ENCODE results near the gene ALDH18A1. TPM values are rescaled to one million over a fixed set of nuclear protein-coding genes. Genes with fewer than 3 reads are reported as not detected.

The ALDH18A1 gene
- total RNA-seq, 1 donor from 2014 or later, result 104 TPM

DNA sequence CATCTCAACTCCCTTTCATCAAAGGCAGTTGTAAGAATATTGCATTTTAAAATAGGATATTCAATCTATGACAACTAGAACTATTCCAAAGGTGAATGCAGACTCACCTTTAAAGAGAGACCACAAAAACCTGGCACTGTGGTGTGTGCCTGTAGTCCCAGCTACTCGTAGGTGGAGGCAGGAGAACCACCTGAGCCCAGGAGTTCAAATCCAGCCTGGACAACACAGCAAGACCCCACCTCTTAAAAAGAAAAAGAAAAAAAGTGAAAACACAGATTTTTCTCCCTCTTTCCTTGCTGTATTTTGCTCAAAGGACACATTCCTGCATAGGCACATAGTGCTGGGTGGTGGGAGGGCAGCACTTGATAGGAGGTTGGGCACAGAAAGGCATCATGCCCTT lies 739 bp upstream of the ALDH18A1 start:
- TF ChIP-seq CTCF (IDR thresholded peaks at IDR 0.05; ENCODE audit: unreplicated experiment), result no peak
- peak overlapping the region; percentile 98 for H3K4me3 Mint-ChIP-seq
- no peak for DNase-seq (ENCODE audit: low spot score in 2 of 2, unreplicated experiment in 2 of 2)
- peaks cover 16% of the 10 kb centered on the region for H3K36me3 Mint-ChIP-seq
- no peaks in the 10 kb centered on the region for H3K27me3 Mint-ChIP-seq (ENCODE audit: low read depth)
- peaks cover 14% of the 10 kb centered on the region for H3K4me1 Mint-ChIP-seq
- no peak overlapping the region for H3K27ac Mint-ChIP-seq
- H3K9me3 Mint-ChIP-seq, result no peaks in the 10 kb centered on the region

- Mint-ChIP-seq H3K27ac (peak overlapping the region; percentile 74), H3K27me3 (ENCODE audit: low read depth) (no peaks in the 10 kb centered on the region), H3K36me3 (peaks cover 30% of the 10 kb centered on the region), H3K4me3 (peak overlapping the region; percentile 98), H3K4me1 (peaks cover 14% of the 10 kb centered on the region), H3K9me3 (peaks cover 10% of the 10 kb centered on the region)
- no peak for TF ChIP-seq CTCF (IDR thresholded peaks at IDR 0.05; ENCODE audit: unreplicated experiment)
- DNase-seq (ENCODE audit: low spot score in 2 of 2, unreplicated experiment in 2 of 2), result peak in 1 of 2 experiments; percentile 51
Measured at GRCh38 chr10:95655571-95656290, 780 bp downstream of the ALDH18A1 start.

- no peak for TF ChIP-seq CTCF (IDR thresholded peaks at IDR 0.05; ENCODE audit: unreplicated experiment)
- peaks cover 10% of the 10 kb centered on the region for H3K9me3 Mint-ChIP-seq
Measured at GRCh38 chr10:95653895-95654294, 2.6 kb downstream of the ALDH18A1 start.

DNA sequence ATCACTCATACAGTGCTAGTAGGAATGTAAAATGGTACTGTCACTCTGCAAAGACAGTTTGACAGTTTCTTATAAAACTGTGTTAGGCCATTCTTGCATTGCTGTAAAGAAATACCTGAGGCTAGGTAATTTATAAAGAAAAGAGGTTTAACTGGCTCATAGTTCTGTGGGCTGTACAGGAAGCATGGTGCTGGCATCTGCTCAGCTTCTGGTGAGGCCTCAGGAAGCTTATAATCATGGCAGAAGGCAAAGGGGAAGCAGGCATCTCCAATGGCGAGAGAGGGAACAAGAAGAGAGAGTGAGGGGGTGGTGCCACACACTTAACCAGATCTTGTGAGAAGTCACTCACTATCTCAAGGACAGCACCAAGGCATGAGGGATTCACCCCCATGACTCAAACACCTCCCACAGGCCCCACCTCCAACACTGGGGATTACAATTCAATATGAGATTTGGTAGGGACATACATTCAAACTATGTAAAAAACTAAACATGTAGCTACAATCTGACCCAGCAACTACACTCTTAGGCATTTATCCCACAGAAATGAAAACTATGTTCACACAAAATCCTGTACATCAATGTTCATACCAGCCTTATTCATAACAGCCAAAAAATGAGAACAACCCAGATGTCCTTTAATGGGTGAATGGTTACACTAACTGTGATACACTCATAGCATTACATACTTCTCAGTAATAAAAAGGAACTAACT lies 5.0 kb downstream of the ALDH18A1 start:
- Mint-ChIP-seq H3K36me3 (peaks cover 57% of the 10 kb centered on the region), H3K4me1 (peaks cover 14% of the 10 kb centered on the region), H3K27me3 (ENCODE audit: low read depth) (no peaks in the 10 kb centered on the region)

More at GRCh38 chr10:95653895-95654294, 2.6 kb downstream of the ALDH18A1 start:
- Mint-ChIP-seq H3K27me3 (ENCODE audit: low read depth) (no peaks in the 10 kb centered on the region), H3K27ac (no peak overlapping the region), H3K4me1 (peaks cover 14% of the 10 kb centered on the region), H3K36me3 (peaks cover 42% of the 10 kb centered on the region), H3K4me3 (no peak overlapping the region)
- DNase-seq (ENCODE audit: low spot score in 2 of 2, unreplicated experiment in 2 of 2), result no peak

DNA sequence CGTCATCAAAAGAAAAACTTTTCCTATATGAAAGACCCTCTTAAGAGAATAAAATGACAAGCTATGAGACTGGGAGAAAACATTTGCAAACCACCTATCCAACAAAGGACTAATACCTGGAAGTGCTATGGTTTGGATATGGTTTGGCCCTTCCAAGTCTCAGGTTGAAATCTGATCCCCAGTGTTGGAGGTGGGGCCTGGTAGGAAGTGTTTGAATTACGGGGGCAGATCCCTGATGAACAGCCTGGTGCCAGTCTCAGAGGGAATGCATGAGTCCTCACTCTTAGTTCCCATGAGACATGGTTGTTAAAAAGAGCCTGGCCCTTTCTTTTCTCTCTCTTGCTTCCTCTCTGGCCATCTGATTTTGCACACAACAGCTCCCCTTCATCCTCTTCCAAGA lies 6.3 kb downstream of the ALDH18A1 start:
- Mint-ChIP-seq H3K27me3 (ENCODE audit: low read depth) (no peaks in the 10 kb centered on the region), H3K4me1 (peaks cover 7% of the 10 kb centered on the region), H3K36me3 (peaks cover 57% of the 10 kb centered on the region), H3K4me3 (no peak overlapping the region), H3K9me3 (peaks cover 10% of the 10 kb centered on the region), H3K27ac (no peak overlapping the region)
- no peak for TF ChIP-seq CTCF (IDR thresholded peaks at IDR 0.05; ENCODE audit: unreplicated experiment)
- DNase-seq (ENCODE audit: low spot score in 2 of 2, unreplicated experiment in 2 of 2), result no peak

More for the DNA sequence above, 5.0 kb downstream of the ALDH18A1 start:
- DNase-seq (ENCODE audit: low spot score in 2 of 2, unreplicated experiment in 2 of 2), result no peak
- Mint-ChIP-seq H3K4me3 (no peak overlapping the region), H3K9me3 (peaks cover 10% of the 10 kb centered on the region), H3K27ac (no peak overlapping the region)
- TF ChIP-seq CTCF (IDR thresholded peaks at IDR 0.05; ENCODE audit: unreplicated experiment), result no peak

Measured in mesothelial cell of epicardium (in vitro differentiated cells).